SK-N-SH treated with all-trans-retinoic acid at 6 μM for 48 hours (cell line): Measurements from ENCODE around the gene SLC7A1.

Source experiments
- ARNTL ChIP-seq: fragments of 450-650 bp; formaldehyde crosslinking; IDR thresholded peaks from 2 replicates; pipeline ENCODE4 v1.5.0; 2020; ENCODE audit warnings: low read depth, mild to moderate bottlenecking, moderate library complexity, borderline replicate concordance
- BACH2 ChIP-seq: fragments of 250-450 bp; sonication (Bioruptor Pico); IDR thresholded peaks from 2 replicates; pipeline ENCODE4 v1.9.0; 2021; ENCODE audit warnings: mild to moderate bottlenecking, borderline replicate concordance
- CREB5 ChIP-seq: fragments of 250-450 bp; sonication (Bioruptor Pico); IDR thresholded peaks from 2 replicates; pipeline ENCODE4 v1.5.1; 2020; ENCODE audit warnings: low read depth, mild to moderate bottlenecking, moderate library complexity
- OSR1 ChIP-seq: fragments of 250-450 bp; sonication (Bioruptor Pico); IDR thresholded peaks from 2 replicates; pipeline ENCODE4 v1.8.0; 2022; ENCODE audit warnings: moderate library complexity, mild to moderate bottlenecking, inconsistent platforms
- PATZ1 ChIP-seq: fragments of 250-450 bp; sonication (Bioruptor Pico); IDR thresholded peaks from 2 replicates; pipeline ENCODE4 v1.8.0; 2020; ENCODE audit warnings: mild to moderate bottlenecking, moderate library complexity, borderline replicate concordance
- RARB ChIP-seq: fragments of 250-450 bp; sonication (Bioruptor Pico); IDR thresholded peaks from 2 replicates; pipeline ENCODE4 v1.8.0; 2021; ENCODE audit warnings: mild to moderate bottlenecking, moderate library complexity
- SNAI2 ChIP-seq: fragments of 250-450 bp; sonication (Bioruptor Pico); IDR thresholded peaks from 2 replicates; pipeline ENCODE4 v1.5.0; 2020; ENCODE audit warnings: mild to moderate bottlenecking, moderate library complexity
- ZFP30 ChIP-seq: fragments of 450-650 bp; formaldehyde crosslinking; IDR thresholded peaks from 2 replicates; pipeline ENCODE4 v1.5.0; 2022; ENCODE audit warnings: mild to moderate bottlenecking, moderate library complexity
- TF ChIP-seq, protein P1 (sequence below): fragments of 250-450 bp; sonication (Bioruptor Pico); IDR thresholded peaks from 2 replicates; pipeline ENCODE4 v1.8.0; 2021; ENCODE audit warnings: low read depth, mild to moderate bottlenecking, moderate library complexity, borderline replicate concordance

DNA sequence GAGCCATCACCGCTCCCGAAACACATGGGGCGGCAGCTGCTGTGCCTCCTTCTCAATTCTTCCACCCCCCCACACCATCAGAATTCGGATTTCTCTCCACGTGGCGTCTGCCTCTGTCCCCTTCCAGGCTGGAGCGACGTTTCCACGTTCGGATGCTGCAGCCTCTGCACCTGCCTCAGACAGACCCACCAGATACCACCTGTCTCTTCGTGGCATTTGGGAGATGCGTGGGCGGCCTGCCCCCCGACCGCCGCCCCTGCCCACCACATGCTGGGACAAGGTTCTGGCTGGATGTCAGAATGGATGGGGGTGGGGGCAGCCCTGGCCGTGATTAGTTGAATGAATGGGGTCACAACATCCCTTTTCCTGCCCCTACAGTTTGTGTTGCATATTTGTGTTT, 90.0 kb downstream of the SLC7A1 start:
- TF ChIP-seq, protein P1, sequence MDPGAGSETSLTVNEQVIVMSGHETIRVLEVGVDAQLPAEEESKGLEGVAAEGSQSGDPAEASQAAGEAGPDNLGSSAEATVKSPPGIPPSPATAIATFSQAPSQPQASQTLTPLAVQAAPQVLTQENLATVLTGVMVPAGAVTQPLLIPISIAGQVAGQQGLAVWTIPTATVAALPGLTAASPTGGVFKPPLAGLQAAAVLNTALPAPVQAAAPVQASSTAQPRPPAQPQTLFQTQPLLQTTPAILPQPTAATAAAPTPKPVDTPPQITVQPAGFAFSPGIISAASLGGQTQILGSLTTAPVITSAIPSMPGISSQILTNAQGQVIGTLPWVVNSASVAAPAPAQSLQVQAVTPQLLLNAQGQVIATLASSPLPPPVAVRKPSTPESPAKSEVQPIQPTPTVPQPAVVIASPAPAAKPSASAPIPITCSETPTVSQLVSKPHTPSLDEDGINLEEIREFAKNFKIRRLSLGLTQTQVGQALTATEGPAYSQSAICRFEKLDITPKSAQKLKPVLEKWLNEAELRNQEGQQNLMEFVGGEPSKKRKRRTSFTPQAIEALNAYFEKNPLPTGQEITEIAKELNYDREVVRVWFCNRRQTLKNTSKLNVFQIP (CRISPR knock-in tag): no peak
- TF ChIP-seq ZFP30 (no peak), ARNTL (CRISPR knock-in tag) (no peak), RARB (no peak), PATZ1 (CRISPR knock-in tag) (no peak), BACH2 (no peak), CREB5 (CRISPR knock-in tag) (no peak), SNAI2 (CRISPR knock-in tag) (no peak), OSR1 (no peak)
